GM21447 (cell line): ENCODE measurements around the gene LIPC.

Source experiments
- ATAC-seq: cut with Tn5 transposase; IDR thresholded peaks from one replicate; pipeline ENCODE4 v1.9.1; 2021; ENCODE audit not compliant: unreplicated experiment

The LIPC gene

DNA sequence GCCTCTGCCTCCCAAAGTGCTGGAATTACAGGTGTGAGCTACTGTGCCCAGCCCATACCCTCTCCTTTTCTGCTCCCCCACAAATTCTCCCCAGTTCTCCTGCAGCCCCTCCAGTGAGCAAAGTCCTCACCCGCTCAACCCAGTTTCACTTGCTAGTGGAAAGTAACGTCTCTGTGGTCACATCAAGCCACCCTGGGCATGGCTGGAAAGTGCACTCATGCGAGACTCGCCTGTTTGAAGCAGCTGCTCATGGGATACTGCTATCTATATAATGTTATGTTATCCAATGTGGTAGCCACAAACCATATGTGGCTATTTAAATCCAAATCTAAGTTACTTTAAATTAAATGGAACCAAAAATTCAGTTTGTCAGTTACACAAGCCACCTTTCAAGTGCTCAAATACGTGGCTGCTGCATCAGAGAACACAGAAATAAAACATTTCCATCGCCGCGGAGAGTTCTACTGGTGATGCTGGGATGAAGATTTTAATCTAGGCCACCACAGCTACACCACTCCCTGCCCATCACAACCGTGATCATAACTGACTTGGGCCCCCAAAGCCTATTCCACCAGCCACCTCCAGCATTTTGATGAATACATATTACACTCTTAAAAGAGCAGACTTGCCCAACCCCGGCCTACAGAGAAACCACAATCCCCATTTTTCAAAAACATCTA is 119.4 kb downstream of the LIPC start:
- no peak for ATAC-seq

DNA sequence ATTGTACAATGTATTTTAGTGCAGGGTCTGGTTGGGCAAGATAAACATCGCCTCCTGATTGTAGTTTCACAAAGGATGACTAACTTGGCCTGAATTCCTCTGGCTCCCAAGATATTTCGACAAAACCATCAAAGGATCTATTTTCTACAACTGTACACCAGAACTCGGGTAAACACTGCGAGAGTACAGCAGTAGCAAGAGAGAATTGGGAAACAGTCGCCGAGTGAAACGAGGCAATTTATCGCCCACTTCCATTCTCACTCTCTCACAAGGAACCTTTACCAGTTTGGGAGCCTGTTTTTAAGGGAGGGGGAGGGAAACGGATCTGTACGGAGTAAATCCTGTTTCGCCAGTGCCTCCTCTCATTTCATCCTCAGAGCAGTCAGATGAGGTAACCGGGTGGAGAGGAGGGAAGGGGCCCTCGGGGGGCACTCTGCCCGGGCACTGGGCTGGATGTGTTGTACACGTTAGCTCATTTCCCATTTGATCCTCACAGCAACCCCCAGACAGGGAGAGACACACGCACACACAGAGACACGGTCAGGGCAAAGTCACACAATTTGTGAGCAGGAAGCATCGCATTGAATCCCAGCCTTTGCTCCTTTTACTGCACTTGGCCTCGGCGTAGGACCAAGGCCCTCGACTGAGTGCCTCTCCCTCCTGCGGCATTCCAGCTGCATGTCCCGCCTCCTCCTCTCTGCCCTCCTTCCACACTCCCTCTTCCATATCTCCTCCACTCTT is 120.1 kb downstream of the LIPC start:
- ATAC-seq: no peak

DNA sequence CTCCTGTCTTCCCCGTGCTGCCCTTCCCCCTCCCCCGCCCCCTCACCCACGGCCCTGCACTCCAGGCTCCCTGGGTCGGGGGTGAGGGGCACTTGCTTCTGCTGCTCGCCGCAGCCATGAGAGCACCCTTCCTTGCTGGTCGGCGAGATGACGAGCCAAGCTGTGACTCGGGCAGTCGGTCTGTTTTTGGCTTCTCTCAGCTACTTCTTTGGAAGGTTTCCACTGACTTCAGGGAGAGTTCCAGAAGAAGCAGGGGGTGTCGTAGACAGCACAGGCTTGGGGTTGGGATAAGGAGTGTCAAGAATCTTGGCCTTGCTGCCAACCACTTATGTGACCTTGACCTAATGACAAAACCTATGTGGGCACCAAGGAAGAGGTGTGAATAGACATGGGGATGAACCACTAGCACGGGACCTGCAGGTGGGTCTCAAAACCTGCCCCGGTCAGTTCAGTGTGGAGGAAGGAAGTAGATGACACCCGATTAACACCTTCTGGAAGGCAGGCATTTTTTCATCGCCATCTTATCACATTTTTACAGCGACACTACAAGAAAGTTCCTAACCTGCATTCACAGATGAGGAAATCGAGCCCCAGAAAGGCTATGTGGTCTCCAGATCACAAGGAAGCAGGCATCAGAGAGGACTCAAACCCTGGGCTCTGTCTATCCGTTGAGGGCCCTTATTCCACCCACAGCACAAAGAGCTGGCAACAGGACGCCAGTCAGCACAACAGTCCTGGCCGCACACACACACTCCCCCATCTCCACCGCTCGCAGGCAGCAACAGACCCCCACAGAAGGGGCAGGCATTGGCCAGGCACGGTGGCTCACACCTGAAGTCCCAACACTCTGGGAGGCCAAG is 120.9 kb downstream of the LIPC start:
- ATAC-seq: no peak

- no peak for ATAC-seq
These were observed 121.7 kb downstream of the LIPC start for GRCh38 chr15:58553365-58553918.

GRCh38 chr15:58554758-58555157 is 123.0 kb downstream of the LIPC start:
- ATAC-seq: no peak

DNA sequence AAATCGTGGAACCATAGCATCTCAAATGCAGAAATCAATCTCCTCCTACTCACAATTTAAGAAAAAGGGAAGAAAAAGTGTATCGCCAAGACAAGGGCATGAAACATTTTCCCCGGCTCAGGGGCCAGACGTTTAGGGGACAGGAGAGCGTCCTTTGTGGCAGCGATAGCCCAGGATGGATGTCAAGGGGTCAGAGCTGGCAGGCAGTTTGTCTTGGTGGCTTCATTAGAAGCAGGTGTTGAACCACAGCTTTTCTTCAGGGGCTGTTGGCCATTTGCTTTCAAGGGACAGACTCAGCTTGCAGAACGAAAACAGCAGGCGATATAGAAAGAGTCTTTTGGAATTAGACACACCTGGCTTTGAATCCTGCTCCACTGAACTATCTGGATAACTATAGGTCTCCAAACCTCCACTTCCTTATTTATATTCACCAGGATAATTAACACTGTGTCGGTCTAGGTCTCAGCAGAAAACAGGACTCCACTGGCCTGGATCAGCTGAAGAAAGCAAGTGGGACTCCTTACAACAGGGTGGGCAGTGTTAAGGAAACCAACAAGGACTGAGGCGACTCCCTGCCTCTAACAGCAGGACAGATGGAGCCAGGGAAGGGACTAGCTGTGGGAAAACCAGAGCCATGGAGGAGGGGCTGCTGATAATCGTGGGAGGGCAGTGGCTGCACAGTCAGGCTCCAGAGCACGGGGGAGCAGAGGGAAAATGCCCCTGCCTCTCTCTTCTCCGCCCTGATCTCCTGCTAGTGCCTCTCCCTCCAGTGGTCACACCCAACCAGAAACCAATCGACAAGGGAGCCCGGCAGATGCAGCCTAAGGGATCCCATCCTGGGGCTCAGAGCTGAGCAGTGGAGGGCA is 123.6 kb downstream of the LIPC start:
- ATAC-seq: no peak

- ATAC-seq: no peak
These were observed 124.2 kb downstream of the LIPC start for GRCh38 chr15:58556028-58556361.

DNA sequence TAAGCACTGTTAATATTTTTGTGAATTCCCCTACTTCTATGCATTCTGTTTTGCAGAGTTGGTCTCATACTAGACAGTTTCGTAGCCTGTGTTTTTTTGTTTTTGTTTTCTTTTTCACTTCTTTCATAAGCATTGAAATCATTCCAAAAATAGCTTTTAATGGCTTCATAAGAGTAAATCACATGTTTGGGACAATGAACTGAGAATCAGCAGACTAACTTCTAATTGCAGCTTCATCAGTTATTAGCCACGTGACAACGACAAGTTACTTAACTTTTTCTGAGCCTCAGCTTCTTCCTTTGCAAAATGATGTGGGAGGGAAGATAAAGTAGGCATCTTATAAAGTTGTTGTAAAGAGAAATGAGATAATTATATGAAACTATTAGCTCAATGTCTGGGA is 124.8 kb downstream of the LIPC start:
- no peak for ATAC-seq

DNA sequence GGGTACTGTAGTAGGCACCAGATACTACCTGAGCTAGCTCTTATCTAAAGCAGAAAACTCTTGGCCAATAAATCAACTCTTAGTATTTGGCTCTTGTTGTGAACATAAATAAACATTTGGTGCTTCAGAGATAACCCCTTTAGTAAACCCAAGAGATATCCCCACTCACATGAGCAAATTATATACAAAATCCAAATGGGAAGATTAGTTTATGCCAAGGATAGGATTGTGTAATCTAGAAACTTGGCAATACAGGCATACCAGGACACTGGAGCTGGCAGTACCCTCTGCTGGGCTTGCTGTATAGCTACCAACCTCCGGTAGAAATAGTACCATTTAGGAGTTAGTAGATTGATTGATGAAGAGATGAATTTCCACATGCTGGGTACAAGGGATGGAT is 127.0 kb downstream of the LIPC start:
- no peak for ATAC-seq

GRCh38 chr15:58559904-58560588 is 128.3 kb downstream of the LIPC start:
- ATAC-seq: no peak

DNA sequence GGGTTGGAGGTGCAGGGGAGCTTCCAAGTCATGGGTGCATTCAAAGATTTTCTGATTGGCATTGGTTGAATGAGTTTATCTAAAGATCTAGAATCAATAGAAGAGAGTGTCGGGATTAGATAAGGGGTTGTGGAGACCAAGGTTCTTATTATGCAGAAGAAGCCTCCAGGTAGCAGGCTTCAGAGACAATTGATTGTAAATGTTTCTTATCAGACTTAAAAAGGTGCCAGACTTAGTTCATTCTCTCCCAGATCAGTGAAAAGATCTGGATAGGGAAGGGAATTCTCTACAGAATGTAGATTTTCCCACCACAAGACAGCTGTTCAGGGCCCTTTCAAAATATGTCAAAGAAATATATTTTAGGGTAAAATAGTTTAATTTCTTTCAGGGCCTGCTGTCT is 129.5 kb downstream of the LIPC start:
- ATAC-seq: no peak

DNA sequence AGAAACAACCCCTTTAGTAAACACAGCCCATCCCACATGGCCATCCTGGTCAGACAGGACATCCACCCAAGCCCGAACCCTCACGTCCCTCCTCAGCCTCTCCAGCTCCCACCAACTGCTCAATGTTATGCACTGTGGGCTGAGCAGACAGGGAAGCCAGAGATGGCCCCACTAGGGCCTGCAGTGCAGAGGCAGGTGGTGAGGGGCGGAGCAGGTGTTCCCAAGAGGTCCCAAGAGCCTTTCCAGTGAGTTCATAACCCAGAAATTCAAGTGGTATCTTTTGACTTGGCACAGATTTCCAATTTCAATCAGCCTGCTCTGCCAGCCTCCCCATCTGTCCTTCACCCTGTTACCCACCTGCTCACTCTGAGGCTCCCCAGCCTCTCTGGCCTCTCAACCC is 130.3 kb downstream of the LIPC start:
- ATAC-seq: no peak

DNA sequence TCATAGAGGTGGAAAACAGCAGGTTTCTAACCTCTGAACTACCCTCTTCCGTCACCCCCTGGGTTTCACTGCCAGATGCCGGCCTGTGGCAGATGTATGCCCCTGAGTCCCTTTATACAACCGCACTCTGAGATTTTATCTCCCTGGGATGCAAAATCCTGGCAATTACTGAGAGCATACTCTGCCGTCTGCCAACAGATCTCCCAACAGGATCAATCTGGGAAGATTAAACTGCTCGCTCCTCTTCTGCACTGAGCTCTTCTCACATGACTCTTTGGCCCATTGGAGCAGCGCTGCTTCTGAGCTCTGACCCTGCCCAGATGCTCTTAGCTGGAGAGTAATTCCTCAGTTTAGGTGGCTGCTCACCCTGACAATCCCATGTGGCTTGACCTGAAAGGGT is 133.2 kb downstream of the LIPC start:
- no peak for ATAC-seq

DNA sequence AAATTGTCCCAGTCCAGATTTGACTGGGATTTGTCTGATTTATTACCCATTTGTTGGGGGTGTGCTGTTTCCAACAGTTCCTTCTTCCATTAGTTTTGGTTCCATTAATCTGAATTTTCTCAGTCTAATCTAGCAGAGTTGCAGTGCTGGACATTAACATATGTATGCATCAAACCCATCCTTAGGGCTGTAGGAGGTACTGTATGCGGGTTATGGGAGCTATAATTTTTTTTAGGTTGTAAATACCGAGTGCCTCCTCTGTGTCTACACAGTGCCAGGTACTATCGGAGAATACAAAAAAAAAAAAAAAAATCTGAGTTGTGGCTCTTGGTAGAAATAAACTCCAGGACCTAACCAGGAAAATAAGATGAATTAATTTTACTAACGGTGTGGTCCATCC is 133.8 kb downstream of the LIPC start:
- no peak for ATAC-seq

GRCh38 chr15:58566029-58566428 is 134.2 kb downstream of the LIPC start:
- ATAC-seq: no peak

DNA sequence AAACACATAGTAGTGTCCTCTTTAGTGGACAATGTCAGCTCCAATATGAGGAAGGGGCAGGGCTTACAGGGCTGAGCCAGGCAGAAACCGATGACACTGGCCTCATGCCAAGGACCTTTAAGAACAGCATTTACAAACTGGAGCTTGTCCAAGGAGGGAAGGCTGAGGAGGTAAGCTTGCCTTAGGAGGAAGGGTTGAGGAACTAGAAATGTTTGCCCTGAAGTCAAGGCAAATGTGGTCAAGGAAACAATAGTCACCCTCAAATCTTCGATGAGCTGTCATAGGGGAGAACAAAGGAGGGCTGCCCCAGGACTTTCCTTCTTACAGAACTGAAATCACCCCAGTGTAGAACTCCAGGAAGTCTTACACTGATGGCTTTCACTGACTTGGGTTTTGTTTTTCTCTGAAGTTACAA is 136.4 kb downstream of the LIPC start:
- no peak for ATAC-seq

- no peak for ATAC-seq
These were observed 137.7 kb downstream of the LIPC start for GRCh38 chr15:58569455-58569854.

GRCh38 chr15:58571491-58571890 is 139.7 kb downstream of the LIPC start:
- ATAC-seq: no peak

GRCh38 chr15:58572521-58572920 is 140.7 kb downstream of the LIPC start:
- ATAC-seq: no peak

DNA sequence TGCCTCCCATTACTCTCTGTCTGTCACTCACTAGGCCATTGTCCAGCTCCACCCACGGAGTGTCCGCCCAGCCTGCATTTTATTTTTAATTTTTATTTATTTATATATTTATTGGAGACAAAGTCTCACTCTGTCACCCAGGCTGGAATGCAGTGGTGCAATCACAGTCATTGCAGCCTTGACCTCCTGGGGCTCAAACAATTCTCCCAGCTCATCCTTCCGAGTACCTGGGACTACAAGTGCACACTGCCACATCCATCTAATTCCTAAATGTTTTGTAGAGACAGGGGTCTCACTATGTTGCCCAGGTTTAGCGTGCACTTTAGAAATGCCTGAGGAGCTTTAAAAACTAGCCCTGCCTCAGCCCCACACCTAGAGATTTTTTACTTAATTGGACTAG is 141.5 kb downstream of the LIPC start:
- ATAC-seq: no peak
